WTC11 (cell line): ENCODE data around the gene ZP3. TPM values are rescaled to one million over a fixed set of nuclear protein-coding genes. Genes with fewer than 3 reads are reported as not detected.

Experiments used
- AFF4 ChIP-seq: sonication (generic); formaldehyde crosslinking; IDR thresholded peaks from 2 replicates; pipeline ENCODE4 v1.8.1; 2023; ENCODE audit warnings: mild to moderate bottlenecking, missing genetic modification reagents, borderline replicate concordance
- CREM ChIP-seq: sonication (generic); formaldehyde crosslinking; IDR thresholded peaks from 2 replicates; pipeline ENCODE4 v1.8.1; 2022; ENCODE audit warnings: mild to moderate bottlenecking, missing genetic modification reagents, moderate library complexity
- EMX1 ChIP-seq: fragments of 250-450 bp; sonication (Bioruptor Pico); IDR thresholded peaks from 2 replicates; pipeline ENCODE4 v1.8.0; 2021; ENCODE audit warnings: mild to moderate bottlenecking
- ESRRA ChIP-seq: sonication (generic); formaldehyde crosslinking; IDR thresholded peaks from 2 replicates; pipeline ENCODE4 v1.8.1; 2022; ENCODE audit warnings: mild to moderate bottlenecking, missing genetic modification reagents, borderline replicate concordance
- FOXJ3 ChIP-seq: sonication (generic); formaldehyde crosslinking; IDR thresholded peaks from 2 replicates; pipeline ENCODE4 v1.9.0; 2021; ENCODE audit warnings: missing genetic modification reagents, mild to moderate bottlenecking, borderline replicate concordance
- JUN ChIP-seq: sonication (generic); formaldehyde crosslinking; IDR thresholded peaks from 2 replicates; pipeline ENCODE4 v1.8.0; 2023; ENCODE audit warnings: mild to moderate bottlenecking, missing genetic modification reagents
- NFE2L1 ChIP-seq: sonication (generic); formaldehyde crosslinking; IDR thresholded peaks from 2 replicates; pipeline ENCODE4 v1.8.1; 2023; ENCODE audit warnings: missing genetic modification reagents
- NR3C1 ChIP-seq: sonication (generic); formaldehyde crosslinking; conservative IDR thresholded peaks from 2 replicates; pipeline ENCODE4 v1.8.1; 2023; ENCODE audit warnings: low read depth, mild to moderate bottlenecking, missing genetic modification reagents
- RORB ChIP-seq: fragments of 250-450 bp; sonication (Bioruptor Pico); IDR thresholded peaks from 2 replicates; pipeline ENCODE4 v1.9.0; 2021; ENCODE audit warnings: mild to moderate bottlenecking
- SMAD4 ChIP-seq: sonication (generic); formaldehyde crosslinking; IDR thresholded peaks from 2 replicates; pipeline ENCODE4 v1.8.0; 2022; ENCODE audit warnings: mild to moderate bottlenecking, missing genetic modification reagents
- SP1 ChIP-seq: sonication (generic); formaldehyde crosslinking; conservative IDR thresholded peaks from 2 replicates; pipeline ENCODE4 v1.8.1; 2022; ENCODE audit warnings: missing genetic modification reagents
- TEAD4 ChIP-seq: sonication (generic); formaldehyde crosslinking; IDR thresholded peaks from 2 replicates; pipeline ENCODE4 v1.8.0; 2022; ENCODE audit warnings: mild to moderate bottlenecking, missing genetic modification reagents
- TP53 ChIP-seq: sonication (generic); formaldehyde crosslinking; IDR thresholded peaks from 2 replicates; pipeline ENCODE4 v1.8.1; 2023; ENCODE audit warnings: mild to moderate bottlenecking, missing genetic modification reagents
- ZBTB43 ChIP-seq: sonication (generic); formaldehyde crosslinking; IDR thresholded peaks from 2 replicates; pipeline ENCODE4 v1.8.1; 2023; ENCODE audit warnings: mild to moderate bottlenecking, missing genetic modification reagents
- ZMAT4 ChIP-seq: fragments of 250-450 bp; sonication (Bioruptor Pico); IDR thresholded peaks from 2 replicates; pipeline ENCODE4 v1.9.0; 2021; ENCODE audit warnings: mild to moderate bottlenecking
- ZNF317 ChIP-seq: sonication (generic); formaldehyde crosslinking; IDR thresholded peaks from 2 replicates; pipeline ENCODE4 v1.8.1; 2023; ENCODE audit warnings: low read depth, mild to moderate bottlenecking, moderate library complexity, missing genetic modification reagents, borderline replicate concordance
- ZNF396 ChIP-seq: fragments of 250-450 bp; sonication (Bioruptor Pico); IDR thresholded peaks from 2 replicates; pipeline ENCODE4 v1.8.0; 2021; ENCODE audit warnings: mild to moderate bottlenecking, moderate library complexity, borderline replicate concordance
- total RNA-seq: library from RNA; stranded (reverse); gene quantifications from 3 replicates; pipeline ENCODE4 v1.2.3, GENCODE V29; 2021
- TF ChIP-seq, protein P1 (sequence below): sonication (generic); formaldehyde crosslinking; IDR thresholded peaks from 2 replicates; pipeline ENCODE4 v1.8.1; 2022; ENCODE audit warnings: mild to moderate bottlenecking, missing genetic modification reagents, moderate library complexity, borderline replicate concordance
- TF ChIP-seq, protein P2 (sequence below): fragments of 250-450 bp; sonication (Bioruptor Pico); conservative IDR thresholded peaks from 2 replicates; pipeline ENCODE4 v1.9.0; 2021; ENCODE audit warnings: mild to moderate bottlenecking
- TF ChIP-seq, protein P3 (sequence below): sonication (generic); formaldehyde crosslinking; IDR thresholded peaks from 2 replicates; pipeline ENCODE4 v1.8.1; 2023; ENCODE audit warnings: mild to moderate bottlenecking, missing genetic modification reagents, moderate library complexity
- TF ChIP-seq, protein P4 (sequence below): fragments of 250-450 bp; sonication (Bioruptor Pico); IDR thresholded peaks from 2 replicates; pipeline ENCODE4 v1.9.0; 2021; ENCODE audit warnings: moderate library complexity, mild to moderate bottlenecking, inconsistent platforms, borderline replicate concordance

ZP3 gene
- total RNA-seq, 1 experiment from 2014 or later = 1.8 TPM

- TF ChIP-seq, protein P1, sequence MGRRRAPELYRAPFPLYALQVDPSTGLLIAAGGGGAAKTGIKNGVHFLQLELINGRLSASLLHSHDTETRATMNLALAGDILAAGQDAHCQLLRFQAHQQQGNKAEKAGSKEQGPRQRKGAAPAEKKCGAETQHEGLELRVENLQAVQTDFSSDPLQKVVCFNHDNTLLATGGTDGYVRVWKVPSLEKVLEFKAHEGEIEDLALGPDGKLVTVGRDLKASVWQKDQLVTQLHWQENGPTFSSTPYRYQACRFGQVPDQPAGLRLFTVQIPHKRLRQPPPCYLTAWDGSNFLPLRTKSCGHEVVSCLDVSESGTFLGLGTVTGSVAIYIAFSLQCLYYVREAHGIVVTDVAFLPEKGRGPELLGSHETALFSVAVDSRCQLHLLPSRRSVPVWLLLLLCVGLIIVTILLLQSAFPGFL (CRISPR knock-in tag) = no peak
- TF ChIP-seq FOXJ3 (CRISPR knock-in tag) (0 out of 2 replicates have a peak, but pooled peaks have one; percentile 75), TP53 (CRISPR knock-in tag) (no peak), CREM (CRISPR knock-in tag) (no peak), NR3C1 (no peak), ZBTB43 (CRISPR knock-in tag) (no peak), ZMAT4 (CRISPR knock-in tag) (no peak), TEAD4 (CRISPR knock-in tag) (no peak), SP1 (CRISPR knock-in tag) (no peak), RORB (no peak), SMAD4 (no peak), EMX1 (no peak), AFF4 (CRISPR knock-in tag) (0 out of 2 replicates have a peak, but pooled peaks have one; percentile 43), NFE2L1 (CRISPR knock-in tag) (no peak), JUN (CRISPR knock-in tag) (peak; percentile 93), ESRRA (CRISPR knock-in tag) (peak; percentile 92), ZNF396 (CRISPR knock-in tag) (no peak), ZNF317 (CRISPR knock-in tag) (peak; percentile 66)
- TF ChIP-seq, protein P2, sequence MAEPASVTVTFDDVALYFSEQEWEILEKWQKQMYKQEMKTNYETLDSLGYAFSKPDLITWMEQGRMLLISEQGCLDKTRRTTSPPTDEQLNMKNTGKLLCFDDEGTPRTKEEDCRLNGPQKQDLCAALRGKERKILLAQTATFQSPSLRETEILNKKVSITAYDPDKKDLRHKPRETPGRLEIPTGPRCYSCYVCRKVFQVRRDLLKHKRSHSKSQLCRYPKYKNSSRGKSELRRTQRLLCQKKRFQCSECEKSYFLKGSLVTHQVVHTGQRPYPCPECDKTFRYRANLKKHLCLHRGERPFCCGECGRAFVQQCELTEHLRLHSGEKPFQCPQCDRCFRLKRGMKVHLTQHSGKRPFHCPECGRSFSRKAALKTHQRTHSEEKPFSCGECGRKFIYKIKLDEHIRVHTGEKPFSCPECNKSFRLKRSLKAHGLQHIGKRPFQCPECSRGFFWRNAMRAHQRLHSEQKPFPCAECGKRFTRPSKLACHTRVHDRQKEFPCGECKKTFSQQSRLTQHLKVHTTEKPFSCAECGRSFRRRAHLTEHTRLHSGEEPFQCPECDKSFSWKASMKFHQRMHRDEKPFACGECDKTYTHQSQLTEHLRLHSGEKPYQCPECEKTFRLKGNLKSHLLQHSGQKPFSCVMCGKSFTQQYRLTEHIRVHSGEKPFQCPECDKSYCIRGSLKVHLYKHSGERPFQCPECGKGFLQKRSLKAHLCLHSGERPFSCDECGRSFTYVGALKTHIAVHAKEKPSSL (CRISPR knock-in tag) = no peak
- TF ChIP-seq, protein P3, sequence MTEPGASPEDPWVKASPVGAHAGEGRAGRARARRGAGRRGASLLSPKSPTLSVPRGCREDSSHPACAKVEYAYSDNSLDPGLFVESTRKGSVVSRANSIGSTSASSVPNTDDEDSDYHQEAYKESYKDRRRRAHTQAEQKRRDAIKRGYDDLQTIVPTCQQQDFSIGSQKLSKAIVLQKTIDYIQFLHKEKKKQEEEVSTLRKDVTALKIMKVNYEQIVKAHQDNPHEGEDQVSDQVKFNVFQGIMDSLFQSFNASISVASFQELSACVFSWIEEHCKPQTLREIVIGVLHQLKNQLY (CRISPR knock-in tag) = no peak
- TF ChIP-seq, protein P4, sequence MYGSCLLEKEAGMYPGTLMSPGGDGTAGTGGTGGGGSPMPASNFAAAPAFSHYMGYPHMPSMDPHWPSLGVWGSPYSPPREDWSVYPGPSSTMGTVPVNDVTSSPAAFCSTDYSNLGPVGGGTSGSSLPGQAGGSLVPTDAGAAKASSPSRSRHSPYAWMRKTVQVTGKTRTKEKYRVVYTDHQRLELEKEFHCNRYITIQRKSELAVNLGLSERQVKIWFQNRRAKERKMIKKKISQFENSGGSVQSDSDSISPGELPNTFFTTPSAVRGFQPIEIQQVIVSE (CRISPR knock-in tag) = no peak
Measured at GRCh38 chr7:76397409-76398183, 27.2 kb upstream of the ZP3 start (continued).
